Ishikawa (cell line): Measurements from ENCODE around the gene KIAA0040.

Source experiments
- EGR1 ChIP-seq: IDR thresholded peaks from 2 replicates; pipeline ENCODE4 v1.6.1; 2012
- EP300 ChIP-seq: IDR thresholded peaks from 2 replicates; pipeline ENCODE4 v1.6.1; 2012; ENCODE audit warnings: borderline replicate concordance
- FOXM1 ChIP-seq: IDR thresholded peaks from 2 replicates; pipeline ENCODE4 v1.6.1; 2012; ENCODE audit warnings: low read depth, borderline replicate concordance
- MAX ChIP-seq: IDR thresholded peaks from 2 replicates; pipeline ENCODE4 v1.6.1; 2012
- NFIC ChIP-seq: IDR thresholded peaks from 2 replicates; pipeline ENCODE4 v1.6.1; 2012
- RAD21 ChIP-seq: IDR thresholded peaks from 2 replicates; pipeline ENCODE4 v1.6.1; 2012; ENCODE audit warnings: low read depth
- REST ChIP-seq: IDR thresholded peaks from 2 replicates; pipeline ENCODE4 v1.6.1; 2012; ENCODE audit warnings: low read depth, mild to moderate bottlenecking
- TAF1 ChIP-seq: IDR thresholded peaks from 2 replicates; pipeline ENCODE4 v1.6.1; 2012; ENCODE audit warnings: low read depth, mild to moderate bottlenecking
- TEAD4 ChIP-seq: IDR thresholded peaks from 2 replicates; pipeline ENCODE4 v1.6.1; 2012
- USF1 ChIP-seq: IDR thresholded peaks from 2 replicates; pipeline ENCODE4 v1.6.1; 2012

GRCh38 chr1:175173531-175173930, 19.0 kb downstream of the KIAA0040 start:
- TF ChIP-seq FOXM1 (no peak), EGR1 (no peak), TEAD4 (no peak), REST (no peak), RAD21 (no peak), EP300 (no peak), NFIC (no peak), TAF1 (no peak), MAX (no peak), USF1 (no peak)
